Activated CD4-positive, alpha-beta T cell treated with anti-CD3 and anti-CD28 coated beads for 24 hours (primary cell): ENCODE measurements around the gene VWA8.

Experiments used
- DNase-seq, 2 donors: peaks; one replicate each; pipeline ENCODE4 v3.0.0-alpha.2; 2020; ENCODE audit warnings: low read depth in 2 of 2

The VWA8 gene

DNA sequence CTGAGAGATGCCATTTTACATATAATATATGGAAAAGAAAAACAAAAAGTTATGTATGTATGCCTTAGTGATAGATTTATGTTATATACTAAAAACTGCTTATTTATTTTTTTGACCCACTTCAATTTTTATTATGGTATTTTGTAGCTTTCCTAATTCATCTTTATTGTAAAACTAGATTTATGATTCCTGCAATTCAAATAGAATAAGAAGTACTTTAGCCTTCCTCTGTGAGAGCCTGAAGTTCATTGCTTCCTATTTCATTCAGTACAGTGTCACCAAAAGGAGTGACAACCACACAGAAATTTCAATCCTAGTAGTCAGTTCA is 345.4 kb downstream of the VWA8 start:
- no peak for DNase-seq

DNA sequence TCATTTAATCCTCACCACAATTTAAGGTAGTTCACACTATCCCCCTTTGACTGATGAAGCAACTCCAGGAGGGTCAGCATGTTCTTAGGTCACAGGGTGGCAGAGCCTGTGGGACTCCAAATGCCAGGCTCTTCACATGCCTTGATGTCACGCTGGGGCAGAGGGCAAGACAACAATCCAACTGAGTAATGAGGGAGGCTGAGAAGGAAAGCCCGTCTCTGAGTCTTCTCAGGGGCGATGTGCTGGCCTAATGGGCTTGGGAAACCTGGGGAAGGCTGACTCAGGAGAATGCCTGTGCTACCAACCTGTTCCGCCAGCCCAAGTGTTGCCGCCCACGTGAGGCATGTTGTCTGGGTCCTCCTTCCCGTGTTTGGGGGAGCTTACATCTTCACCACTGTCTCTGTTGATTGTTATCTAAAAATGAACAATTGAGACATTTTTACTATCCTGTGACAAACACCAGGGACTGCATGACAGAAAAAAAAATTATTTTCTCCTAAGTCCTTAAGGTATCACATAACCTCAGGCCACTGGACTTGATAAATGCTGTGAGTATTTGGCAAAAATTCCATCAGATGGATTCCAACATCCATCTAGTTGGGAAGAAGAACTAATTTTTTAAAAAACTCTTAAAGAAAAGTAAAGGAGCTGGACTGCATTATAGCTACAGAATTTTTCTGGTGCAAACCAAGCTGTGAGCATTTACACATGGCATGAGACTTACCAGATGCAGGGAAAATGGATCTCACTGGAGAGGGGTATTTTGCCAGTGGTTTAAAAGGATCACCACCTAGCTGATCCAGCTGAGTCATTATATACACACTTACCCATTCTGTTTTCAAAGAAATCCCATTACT is 346.0 kb downstream of the VWA8 start:
- DNase-seq, result no peak

DNA sequence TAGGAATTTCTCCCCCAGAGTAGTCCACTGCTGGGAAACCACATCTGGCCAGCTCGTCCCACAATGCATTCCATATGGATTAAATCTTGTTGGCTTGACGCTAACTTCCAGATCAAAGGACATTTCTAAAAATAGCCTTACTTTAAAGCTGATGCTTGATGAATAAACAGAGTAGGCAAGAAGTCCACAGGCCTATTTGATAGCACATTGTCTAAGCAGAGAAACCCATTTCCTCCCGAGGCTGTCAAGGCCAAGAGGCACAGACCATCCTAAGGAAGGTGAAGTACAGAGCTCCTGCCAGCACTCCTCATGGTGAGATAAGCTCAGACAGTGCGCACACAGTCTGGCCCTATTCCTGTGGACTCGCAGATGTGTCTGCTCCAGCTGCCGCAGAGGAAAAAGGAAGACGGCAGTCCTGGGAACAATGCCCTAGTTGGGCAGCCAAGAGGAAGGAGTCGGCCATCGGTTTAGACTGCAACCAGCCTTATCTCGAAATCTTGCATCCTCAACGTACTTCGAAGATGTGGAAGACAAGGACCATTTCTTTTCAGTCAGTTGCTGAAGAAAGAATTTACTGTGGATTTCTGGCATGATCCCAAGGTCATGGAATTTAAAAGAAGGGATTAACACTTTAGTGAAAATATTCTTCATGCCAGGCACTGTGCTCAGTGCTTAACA is 346.8 kb downstream of the VWA8 start:
- DNase-seq, result no peak

DNA sequence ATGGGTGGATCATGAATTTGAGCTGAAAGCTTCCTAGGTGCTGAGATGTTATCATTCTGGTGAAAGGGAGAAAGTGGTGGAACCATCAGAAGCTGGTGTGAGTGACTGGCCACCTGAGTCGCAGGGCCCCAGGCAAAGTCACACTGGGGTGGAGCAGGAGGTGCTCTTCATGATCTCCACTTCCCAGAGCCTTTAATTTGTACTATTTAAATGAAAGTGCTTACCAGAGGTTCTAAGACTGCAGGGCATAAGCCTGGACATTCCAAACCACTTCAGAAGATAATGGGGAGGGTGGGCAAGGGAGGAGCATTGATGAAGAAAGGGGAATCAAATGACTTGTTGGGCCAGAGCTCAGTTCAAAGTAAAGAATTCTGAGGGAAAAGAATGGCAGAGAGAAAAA is 347.4 kb downstream of the VWA8 start:
- DNase-seq, result no peak

DNA sequence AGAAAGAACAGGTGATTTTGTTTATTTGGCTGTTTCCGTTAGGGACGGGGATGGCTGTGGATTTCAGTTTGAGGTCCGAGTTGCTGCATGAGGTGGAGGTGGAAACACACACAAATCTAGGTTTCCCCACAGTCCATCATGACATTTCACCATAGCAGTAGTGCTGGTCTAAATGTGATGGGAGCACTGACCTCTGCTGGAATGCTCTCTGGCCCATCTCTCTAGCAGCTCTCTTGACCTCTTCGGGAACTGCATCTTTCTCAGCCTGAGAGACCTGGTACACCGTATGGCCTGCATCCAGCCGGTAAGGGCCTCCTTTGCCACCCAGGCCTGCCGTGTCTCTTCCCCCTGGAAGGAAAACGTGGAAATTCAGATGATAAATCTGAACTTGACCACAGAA is 349.5 kb downstream of the VWA8 start:
- no peak for DNase-seq

DNA sequence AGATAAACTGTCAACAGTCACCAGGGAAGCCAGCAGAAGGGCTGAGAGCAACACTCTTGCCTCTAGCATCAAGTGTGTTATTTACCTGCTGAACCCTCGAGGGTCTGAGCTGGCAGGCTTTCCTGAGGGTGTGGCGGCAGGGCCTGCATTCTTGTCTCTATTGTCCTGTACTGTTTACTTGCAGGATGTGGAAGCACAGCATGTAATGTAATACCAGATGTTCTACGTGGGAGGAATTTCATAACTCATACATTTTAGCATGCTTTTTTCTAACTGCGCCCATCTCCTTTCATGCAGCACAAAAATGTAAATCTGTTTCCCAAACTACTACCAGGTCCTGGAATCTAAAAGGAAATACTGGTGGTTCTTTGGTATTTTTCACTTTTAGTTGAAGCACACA is 350.5 kb downstream of the VWA8 start:
- DNase-seq, result no peak

DNA sequence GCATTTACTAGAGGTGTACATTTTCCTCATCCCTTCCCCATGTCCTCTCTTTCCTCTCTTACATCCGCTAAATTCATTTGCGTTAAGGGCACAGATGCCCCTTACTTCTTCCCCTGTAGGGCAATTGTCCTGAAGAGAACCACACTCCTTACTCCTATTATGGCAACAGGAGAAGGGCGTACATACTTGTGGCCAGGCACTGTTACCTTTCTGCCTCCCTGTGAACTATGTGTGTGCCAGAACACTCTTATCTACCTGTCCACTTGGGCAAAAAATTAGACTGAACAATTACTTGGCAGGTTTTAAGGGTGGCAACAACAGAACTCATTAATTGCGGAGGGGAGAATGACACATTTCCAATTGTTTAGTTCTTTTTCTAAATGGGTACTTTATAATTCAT is 351.1 kb downstream of the VWA8 start:
- DNase-seq, result no peak

DNA sequence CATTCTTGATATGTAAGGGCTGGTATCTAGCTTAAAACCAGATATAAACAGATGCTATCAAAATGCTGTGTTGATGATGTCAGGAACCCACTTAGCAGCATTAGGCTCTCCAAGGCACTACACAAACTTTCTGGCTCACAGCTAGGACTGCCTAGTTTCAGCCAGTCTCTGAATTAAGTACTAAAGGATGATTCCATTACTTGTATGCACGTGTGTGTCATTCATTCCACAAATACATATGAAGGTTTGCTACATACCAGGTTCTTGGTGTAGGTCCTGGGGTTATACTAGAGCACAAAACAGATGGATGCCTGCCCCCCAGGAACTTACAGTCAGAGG is 352.1 kb downstream of the VWA8 start:
- DNase-seq, result no peak

DNA sequence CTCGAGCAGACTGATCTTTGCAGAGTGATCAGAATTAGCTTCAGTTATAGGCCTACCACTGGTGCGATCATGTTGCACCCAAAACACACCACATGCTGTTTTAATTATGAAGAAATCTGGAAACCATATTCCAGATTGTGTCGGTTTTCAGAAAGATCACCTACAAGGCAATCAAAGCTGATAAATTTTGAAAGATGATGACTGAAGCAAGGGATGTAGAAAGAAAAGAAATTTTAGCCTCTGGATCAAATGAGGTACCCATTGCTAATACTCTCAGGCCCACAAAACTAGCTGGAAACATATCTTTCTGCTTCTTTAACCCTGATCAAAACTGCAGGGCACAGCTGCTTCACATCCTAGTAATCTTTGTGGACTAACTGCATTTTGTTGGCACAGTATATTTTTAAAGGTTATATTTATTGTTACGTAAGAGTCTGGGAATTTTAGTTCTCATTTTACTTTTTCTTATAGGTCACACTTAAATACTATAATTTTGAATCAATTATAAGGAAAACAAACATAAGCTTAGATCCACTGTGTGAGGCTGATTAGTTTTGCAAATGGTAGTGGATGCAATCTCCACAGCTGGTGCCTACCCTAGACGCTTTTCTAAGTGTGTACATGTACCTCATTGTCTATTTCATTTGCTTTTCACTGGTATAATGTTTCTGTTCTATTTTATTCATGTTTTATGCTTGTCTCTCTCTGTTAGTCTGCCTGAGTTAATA is 352.6 kb downstream of the VWA8 start:
- no peak for DNase-seq

DNA sequence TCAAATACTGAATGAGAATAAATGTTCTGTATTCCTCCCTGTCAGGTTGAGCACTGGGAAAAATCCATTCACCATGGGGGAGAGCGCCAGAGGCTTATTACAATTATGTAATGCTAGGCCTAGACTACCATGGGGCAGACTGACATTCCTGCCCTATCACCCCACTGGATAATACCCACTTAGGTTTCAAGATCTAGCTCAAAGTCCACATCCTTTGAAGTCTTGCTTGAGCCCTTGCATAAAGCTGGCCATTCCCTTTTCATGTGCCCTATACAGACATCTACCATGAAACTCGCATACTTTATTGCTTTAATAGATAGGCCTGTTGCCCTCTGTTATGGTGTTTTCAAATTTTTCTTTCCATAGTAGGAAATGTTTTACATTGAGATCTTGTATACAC is 354.3 kb downstream of the VWA8 start:
- no peak for DNase-seq

DNA sequence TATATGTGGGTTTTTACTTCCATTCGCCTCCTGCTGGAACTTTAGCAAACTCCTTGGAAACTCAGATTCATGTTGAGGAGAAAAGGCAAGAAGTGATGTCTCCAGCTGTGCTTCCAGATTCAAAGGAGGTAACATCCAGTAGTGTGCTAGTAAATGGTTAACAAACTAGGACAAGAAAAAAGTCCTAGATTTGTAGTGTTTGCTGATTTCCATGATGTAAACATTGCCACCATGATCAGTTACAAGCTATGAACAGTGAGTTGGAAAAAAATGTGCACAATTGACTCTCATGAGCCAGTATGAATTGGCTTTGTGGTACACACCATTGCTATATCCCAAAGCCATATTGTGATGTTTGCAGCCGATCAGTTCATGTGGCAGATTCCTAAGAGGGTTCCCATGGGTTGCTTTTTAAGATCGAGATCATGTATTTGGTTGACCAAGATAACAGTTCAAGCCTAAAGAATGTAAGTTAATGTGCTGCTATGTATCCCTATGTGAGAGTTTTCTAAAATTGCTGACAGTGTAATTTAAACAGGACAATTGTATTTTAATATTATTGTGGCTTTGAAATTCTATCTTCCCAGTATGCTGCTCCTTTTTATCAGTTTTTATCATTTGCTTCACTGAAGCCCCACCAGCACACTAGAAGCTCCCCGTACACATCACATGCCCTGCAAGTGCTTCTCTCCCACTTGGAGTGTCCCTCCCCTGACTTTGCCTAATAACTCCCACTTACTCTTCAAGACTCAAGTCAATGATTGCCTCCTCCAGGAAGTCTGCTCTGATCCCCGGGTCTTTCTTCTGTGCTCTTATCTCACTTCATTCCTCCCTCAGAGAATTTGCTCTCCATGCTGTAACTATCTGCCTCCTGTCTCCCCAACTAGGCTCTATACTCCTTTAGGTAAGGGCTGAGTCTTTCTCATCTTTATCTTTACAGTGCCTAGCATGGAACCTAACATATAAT is 355.3 kb downstream of the VWA8 start:
- DNase-seq, result no peak

DNA sequence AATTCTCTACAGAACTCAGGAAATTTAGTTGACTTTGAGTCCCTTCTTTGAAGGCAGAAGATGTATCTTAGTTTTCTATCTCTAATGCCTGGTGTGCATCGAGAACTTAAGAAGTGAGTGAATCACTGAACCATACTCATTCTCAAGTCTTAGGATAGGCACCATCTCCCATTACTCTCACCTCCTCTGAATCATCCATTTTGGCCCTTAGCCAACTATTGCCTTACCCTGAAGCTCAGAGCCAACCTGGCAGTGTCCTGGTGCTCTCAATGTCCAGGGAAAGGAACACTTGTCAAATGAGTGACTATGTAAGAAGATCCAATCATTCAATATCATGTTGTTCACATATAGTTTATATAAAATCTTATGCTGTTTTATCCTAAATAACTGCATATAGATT is 357.0 kb downstream of the VWA8 start:
- DNase-seq, result no peak

DNA sequence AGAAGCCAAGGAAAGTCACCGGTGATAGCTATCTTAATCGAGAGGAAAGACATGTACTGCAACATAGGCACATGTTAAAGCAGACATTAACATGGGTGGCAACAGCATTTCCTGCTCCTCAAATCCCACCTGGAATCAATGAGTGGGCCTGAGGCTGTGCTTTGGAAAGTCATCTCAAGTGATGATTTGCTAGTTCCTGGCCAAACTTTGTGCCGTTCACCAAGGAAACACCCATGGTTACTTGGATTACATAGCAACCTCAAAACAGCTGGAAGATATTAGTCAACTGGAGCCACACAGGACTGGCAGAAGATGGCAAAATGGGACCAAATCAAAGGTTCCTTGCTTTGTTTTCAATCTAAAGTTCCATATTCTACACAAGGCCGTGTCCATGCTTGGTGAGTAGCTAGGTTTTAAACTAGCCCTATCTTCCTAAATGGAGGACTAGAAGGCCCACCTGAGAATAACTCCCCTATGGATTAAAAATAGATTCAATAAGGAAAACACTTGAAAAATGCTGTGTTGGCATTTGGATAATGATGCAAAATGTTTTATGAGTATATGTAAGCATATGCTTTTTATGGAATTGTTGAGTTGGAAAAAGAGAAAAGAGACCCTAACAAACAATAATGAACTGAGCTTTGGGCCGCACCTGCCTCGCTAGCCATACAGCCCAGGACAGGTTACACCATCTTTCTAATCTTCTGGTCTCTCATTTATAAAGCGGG is 359.0 kb downstream of the VWA8 start:
- DNase-seq, result no peak

DNA sequence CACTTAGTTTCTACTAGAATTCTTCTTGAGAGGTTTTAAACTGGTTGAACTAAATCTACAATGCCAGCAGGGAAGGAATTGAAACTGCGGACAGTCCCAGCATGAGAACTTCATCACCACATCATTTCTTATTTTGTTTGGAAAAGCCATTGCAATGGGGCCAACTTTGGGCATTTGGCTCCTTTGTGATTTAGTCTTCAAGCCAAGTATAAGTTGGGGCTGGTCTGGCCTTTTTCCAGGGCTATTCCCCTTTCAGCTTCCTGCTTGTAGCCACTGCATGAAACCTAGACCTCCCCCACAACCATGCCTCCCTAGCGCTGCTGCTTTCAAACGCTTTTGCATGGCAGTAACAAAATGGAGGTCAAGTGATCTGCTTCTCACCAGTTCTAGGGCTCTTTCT is 361.3 kb downstream of the VWA8 start:
- DNase-seq, result no peak

DNA sequence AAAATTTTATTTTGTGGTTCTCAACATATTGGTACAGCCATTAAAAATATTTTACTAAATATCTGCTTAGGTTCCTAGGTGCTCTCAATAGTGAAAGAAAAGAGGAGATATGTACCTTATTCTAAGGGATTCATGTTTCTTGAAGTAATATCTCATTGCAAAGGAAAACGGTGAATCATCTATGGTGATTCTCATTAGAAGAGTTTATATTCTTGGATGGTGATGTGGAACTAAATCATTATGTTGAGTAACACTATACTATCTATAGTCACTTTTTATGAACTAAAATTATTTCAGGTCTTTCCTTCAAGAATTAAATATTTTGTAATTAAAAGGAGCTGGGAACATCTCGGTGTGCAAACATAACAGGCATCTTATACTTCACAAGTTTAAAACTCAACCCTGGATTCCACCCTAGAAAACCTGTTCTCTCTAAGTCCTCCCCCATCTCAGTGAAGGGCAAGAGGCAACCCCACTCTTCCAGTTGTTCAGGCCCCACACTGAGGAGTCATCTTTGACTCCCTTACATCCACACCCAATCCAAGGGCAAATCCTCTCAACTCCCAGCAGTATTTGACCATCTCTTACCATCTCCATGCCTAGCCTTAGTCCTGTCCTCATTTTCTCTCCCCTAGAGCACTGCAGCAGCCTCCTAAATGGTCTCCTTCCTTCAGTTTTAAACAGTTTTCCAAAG is 363.4 kb downstream of the VWA8 start:
- DNase-seq, result no peak

DNA sequence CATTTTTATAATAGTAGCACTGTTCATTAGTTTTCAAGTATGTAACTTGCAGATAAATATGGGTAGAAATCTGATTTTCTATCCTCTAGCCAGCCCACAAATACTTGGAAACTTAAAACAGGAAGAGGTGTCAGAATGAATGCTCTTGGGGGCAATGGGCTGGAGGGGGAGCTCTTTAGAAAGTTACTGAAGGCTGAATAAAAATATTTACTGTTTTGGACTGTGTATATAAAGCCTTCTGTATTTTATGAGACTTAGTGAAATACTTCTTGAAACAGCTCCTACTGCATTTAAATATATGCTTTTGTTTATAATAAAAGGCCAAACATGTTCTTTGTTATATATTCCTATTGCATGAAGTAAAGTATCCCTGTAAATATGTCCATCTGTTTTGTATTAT is 364.7 kb downstream of the VWA8 start:
- DNase-seq, result no peak

DNA sequence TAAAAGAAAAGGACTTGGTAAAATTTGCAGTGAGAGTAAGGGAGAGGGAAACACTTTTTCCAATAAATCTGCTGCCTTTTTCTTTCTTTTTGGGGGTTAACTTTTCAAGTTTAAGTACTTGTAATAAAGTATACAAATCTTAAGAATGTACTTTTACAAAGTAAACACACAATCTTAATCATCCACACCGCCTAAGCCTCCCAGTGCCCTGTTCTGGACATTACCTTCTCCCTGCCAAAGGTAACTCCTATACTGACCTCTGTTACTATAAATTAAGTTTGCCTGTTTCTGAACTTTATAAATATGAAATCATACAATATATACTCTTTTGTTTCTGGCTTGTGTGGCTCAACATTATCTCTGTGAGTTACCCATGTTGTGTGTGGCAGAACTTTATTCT is 365.6 kb downstream of the VWA8 start:
- no peak for DNase-seq

DNA sequence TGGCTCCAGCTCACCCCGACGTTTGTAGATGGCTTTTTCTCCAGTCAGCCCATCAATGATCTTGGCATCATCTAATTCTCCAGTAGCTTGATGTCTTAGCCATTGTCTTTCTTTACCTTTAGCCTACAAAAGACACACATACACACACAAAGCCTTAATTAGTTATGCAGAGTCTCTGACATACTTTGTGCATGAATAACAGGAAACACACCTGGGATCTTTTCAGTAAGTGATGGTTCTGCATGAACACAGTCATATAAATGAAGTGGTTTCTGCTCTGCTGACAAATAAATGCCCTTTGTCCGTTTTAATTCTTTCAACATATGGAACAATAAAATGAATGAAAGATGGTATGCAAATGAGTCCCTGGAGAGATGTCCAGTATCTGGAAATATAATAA is 370.3 kb downstream of the VWA8 start:
- DNase-seq, result no peak

DNA sequence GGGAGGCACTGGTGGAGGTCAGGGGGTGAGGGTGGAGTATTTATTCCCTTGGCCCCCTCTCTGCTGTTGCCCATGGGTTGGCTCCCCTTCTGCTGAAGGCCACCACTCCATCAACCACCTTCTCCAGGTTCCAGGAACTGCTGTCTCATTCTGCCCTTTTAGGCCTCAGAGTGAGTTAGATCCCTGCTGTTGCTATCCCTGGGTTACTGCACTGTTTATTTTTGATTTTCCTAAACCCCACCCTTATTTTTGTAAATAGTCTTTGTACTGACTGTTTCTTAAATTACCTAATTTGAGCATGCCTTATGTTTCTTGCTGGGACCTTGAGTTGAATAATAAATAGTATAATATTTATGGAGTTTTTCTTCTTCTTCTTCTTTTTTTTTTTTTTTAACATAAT is 370.8 kb downstream of the VWA8 start:
- no peak for DNase-seq

DNA sequence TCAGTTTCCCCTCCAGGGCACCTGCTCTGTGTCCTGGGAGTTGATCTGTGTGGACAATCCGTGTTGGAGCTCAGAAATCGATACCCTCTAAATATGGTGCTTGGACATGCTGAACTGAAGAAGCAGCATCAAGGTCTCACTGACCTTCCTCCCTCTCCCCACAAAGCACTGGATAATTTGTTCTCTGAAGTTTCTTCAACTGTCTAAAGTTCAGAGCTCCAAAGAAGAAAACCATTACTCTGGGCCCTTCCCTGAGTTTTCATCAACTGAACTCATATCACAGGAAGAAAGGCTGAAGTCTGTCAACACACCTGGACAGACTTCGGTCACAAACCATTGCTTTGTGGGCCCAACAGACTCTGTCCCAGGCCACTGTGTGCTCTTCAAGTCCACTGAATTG is 371.5 kb downstream of the VWA8 start:
- no peak for DNase-seq

DNA sequence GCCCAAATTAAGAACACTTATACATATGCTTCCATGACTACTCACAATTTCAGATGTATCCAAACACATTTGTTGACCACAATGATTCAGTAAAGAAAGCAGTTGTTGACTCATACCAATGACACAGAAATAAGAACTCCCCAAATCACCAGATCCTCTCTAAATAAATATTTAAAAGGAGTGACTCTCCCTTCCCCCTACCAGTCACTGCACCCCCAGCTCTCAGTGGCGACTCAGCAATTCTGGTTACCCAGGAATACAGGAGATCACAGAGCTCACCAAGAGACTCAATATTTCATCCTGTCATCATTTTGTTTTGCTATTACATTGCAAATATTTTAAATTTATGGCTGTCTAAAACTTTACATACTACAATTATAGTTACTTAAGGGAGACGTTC is 372.0 kb downstream of the VWA8 start:
- peak; percentile 6 to 20 for DNase-seq
